Kidney capillary endothelial cell (primary cell): ENCODE results near the gene KRTAP10-4.
"Not testable (repeated sequence)": the region's sequence is repeated elsewhere in the genome, so short reads cannot be mapped to it uniquely, and the experiment has no call there.

ENCODE experiments used
- DNase-seq: peaks from one replicate; pipeline ENCODE4 v3.0.0-alpha.2; 2018; ENCODE audit warnings: low spot score

KRTAP10-4 gene

GRCh38 chr21:44534688-44535087 is 38.8 kb upstream of the KRTAP10-4 start:
- DNase-seq = no peak

- DNase-seq = no peak
Measured at GRCh38 chr21:44535963-44536362, 37.6 kb upstream of the KRTAP10-4 start.

- DNase-seq = no peak
Measured at GRCh38 chr21:44537930-44538911, 35.3 kb upstream of the KRTAP10-4 start.

- DNase-seq = no peak
Measured at GRCh38 chr21:44539046-44539445, 34.5 kb upstream of the KRTAP10-4 start.

DNA sequence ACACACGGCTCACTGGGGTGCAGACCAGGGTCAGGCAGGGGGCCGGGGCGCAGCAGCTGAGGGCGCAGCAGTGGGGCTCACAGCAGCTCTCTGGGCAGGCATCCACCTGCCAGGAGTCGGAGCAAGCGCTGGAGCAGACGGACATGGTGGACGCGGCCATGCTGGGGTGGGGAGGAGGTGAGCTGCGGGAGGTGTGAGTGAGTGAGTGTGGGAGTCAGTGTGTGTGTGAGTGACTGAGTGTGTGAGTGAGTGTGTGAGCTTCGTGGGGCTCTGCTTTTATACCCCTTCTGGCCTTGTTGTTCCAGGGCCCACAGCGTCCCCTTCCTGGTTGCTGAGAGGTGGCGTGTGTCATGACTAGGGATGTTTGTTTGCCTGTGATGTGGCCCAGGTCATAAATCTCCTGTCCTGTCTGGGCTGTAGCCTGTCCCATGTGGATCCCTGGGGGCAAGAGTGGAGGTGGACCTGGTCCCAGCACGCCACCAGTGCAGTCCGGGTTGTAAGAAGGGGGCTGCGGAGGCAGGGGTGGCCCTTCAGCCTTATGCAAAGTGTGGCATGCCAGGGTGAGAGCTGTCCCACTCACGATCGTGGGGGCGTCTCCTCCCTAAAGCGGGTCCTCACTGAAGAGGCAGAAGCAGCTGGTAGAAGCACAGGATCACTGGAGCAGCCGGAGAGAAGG is 33.4 kb upstream of the KRTAP10-4 start, which contains the start of gene KRTAP10-1:
TSS of gene KRTAP10-1 (minus strand) at position 205 of the 676 bp plus-strand sequence. CDS start at position 160, 45 bp downstream.
- no peak for DNase-seq

DNA sequence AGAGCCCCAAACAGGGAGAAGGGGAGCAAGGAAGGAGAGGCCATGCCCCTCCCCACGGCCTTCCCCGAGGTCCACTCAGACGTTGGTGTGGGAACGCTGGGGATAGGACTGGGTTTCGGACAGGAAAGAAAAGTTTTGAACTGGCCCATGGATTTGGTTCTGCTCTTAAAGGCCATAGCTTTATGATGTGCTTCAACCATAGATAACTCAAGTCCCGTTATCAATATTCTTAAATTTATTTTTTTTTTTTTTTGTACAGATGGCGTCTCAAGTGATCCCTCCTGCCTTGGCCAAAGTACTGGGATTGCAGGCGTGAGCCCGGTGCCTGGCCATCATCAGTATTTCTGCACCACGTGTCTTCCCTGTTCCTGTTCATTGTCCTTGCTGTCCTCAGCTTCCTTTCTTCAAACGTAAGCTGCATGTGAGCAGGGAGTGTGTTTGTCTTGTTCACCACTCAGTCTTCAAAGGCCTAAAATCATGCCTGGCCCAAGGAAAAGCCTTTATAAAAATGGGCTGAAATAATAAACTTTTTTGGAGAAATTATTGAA is 32.7 kb upstream of the KRTAP10-4 start:
- DNase-seq = no peak

DNA sequence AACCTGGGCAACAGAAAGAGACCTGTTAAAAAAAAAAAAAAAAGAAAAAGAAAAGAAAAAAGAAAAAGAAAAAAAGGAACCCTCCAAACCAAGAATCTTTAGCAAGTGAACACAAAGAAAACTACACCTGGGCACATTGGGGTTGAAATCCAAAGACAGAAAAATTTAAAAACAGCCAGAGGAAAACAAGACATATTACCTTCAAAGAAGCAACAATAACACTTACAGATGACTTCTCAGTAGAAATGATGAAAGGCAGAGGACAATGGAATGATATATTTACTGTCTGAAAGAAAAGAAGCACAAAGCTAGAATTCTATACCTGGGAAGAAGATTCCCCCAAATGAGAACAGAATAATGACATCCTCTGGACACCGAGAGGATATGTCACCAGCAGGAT is 30.8 kb upstream of the KRTAP10-4 start:
- no peak for DNase-seq

DNA sequence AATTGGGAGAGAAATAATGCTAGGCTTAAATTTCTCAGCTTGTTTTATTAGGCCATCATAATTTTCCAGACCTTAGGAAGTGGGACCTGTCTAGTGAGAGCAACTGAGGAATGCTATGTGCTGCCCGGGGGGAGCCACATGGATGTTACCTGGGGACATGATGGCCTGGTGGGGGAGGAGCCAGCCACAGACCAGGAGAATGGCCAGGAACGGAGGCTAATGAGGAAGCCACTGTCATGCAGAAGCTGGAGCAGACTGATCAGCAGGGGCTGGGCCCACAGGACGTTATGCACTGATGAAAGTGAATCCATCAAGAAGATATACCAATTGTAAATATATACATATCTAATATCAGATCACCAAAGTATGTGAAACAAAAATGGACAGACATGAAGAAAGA is 29.0 kb upstream of the KRTAP10-4 start:
- no peak for DNase-seq

- DNase-seq = no peak
Measured at GRCh38 chr21:44547656-44548331, 25.7 kb upstream of the KRTAP10-4 start.

DNA sequence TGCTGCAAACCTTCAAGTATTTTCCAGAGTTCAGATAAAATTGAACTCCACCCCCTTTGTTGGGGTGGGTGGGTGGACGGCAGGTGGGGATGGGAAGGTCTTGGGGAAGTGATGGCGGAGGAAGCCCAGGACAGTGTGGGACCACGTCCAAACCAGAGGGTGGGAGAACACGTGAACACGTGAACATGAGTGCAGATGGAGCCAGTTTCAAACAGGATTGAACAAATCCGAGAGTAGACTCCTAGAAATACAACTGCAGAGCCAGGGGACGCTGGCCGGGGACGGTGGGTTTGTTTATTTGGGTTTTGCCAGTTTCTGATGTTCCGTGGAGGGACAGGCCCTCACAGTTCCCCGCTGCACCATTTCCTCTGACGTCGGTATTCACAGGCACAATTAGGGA is 25.1 kb upstream of the KRTAP10-4 start:
- DNase-seq = no peak

DNA sequence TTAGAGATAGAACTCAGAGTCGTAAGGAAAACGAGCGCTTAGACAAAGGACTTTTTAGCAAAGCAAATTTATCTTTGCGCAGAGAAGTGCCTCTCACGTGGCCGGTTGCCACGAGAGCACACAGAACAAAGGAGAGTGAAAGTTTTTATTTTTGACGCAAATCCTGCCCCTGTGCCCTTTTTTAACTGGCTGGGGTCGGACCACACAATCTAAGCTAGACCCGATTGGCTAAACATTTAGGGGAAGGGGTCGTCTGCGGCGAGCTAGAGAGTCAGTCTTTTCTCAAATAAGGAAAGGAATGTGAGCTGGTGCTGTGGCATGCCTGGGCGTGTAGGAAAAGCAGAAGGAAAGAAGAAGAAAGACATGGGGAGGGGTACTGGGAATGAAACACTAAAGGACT is 24.6 kb upstream of the KRTAP10-4 start:
- no peak for DNase-seq

- no peak for DNase-seq
Measured at GRCh38 chr21:44549525-44550211, 23.9 kb upstream of the KRTAP10-4 start.

DNA sequence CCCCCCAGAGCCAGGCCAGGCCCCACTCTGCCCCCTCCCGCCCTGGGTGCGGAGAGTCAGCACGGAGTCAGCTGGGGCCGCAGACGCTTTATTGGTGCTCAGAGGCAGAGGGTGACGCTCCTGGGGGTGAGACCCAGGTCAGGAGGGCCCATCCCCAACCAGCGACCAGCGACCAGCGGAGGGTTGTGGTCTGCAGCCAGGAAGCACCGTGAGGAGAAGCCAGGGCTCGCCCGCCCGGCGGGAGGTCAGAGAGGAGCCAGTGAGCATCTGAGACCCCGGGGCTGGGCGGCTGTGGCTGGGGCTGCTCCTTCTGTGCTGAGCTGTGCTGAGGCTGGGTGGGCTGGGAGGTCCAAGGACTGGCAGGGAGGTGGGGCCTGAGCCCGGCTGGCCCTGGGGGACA is 23.2 kb upstream of the KRTAP10-4 start:
- DNase-seq = not testable (repeated sequence)

- DNase-seq = no peak
Measured at GRCh38 chr21:44550807-44551206, 22.7 kb upstream of the KRTAP10-4 start.

DNA sequence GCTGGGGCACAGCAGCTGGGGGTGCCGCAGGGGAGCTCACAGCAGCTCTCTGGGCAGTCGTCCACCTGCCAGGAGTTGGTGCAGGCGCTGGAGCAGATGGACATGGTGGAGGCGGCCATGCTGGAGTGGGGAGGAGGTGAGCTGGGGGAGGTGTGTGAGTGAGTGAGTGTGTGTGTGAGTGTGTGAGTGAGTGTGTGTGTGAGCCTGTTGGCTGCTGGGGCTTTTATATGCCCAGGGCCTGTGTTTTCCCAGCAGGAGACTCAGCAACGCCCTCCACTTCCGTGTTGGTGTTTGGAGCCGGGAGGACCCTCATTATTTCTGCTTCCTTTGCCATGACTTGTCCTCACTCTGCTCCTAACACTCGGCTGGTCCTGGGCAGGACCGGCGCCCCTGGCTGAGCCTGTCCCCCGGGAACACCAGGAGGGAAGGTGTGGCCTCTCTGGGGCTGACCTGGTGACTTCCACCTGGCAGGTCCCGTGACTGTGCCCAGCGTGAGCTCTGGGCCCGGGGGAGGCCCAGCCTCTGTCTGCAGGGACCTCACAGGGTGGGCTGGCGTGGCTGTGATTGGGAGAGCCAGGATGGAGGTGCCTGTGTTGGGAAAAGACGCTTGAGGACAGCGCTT is 22.1 kb upstream of the KRTAP10-4 start, which contains the start of gene KRTAP10-2:
TSS of gene KRTAP10-2 (minus strand) at position 166 of the 622 bp plus-strand sequence. CDS start at position 119, 47 bp downstream.
- DNase-seq = no peak

GRCh38 chr21:44552136-44552535 is 21.4 kb upstream of the KRTAP10-4 start:
- no peak for DNase-seq

DNA sequence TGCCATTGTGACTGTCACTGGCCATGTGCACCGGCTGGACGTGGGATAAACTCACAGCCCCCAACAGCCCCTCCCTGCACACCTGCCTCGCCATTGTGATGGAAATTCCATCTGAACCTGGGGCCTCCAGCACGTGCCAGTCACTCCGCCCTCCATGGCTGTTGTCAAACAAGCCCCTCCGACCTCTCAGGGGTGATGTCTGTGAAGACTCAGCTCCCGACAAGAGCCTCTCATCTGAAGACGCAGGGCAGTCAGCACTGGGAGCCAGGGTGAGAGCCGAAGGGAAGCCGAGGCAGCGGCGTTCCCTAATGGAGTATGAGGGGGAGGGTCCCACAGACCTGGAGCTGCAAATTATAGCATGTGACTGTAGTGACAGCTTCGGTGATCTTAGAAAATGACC is 20.8 kb upstream of the KRTAP10-4 start:
- DNase-seq = no peak

DNA sequence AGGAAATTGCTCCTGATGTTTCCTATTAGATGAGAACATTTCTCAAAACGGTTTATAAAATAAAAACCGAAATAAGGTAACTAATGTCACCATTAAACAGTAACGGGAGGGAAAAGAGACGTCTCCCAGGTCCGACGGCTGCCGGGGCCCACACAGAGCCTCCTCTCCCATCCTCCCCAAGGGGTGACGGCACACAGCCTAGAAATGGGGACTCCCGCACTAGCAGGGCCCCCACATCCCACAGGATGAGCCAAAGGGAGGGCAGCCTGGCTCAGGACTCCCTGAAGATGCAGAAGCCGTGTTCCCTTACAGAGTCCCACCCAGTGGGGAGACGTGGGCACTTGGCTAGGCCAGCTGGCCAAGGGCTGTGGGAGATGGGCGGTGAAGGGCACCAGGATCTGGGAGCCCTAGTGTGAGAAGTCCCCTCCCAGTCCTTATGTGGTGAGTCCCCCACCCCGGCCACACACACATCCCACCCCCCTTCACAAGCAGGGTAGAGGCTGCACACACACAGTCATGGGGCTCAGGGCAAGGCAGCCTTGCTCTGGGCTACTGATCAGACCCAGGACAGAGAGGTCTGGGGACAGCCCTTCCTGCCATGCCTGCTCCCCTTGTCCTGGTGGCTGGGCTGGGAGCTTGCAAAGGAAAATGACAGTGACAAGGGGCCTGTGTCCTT is 18.2 kb upstream of the KRTAP10-4 start:
- DNase-seq = no peak

GRCh38 chr21:44556879-44557278 is 16.6 kb upstream of the KRTAP10-4 start:
- no peak for DNase-seq
